K562 (cell line): ENCODE measurements around the gene TERC. TPM values are rescaled to one million over a fixed set of nuclear protein-coding genes. Genes with fewer than 3 reads are reported as not detected.

Experiments
- ARID2 ChIP-seq: fragments of 450-650 bp; IDR thresholded peaks from 2 replicates; pipeline ENCODE4 v1.6.1; 2017; ENCODE audit warnings: antibody characterized with exemption, mild to moderate bottlenecking
- ATF2 ChIP-seq: sonication (generic); formaldehyde crosslinking; IDR thresholded peaks from 2 replicates; pipeline ENCODE4 v1.8.1; 2022; ENCODE audit warnings: missing genetic modification reagents
- CBFA2T3 ChIP-seq: fragments of 450-650 bp; IDR thresholded peaks from 2 replicates; pipeline ENCODE4 v1.6.1; 2017
- EHMT2 ChIP-seq: fragments of 450-650 bp; IDR thresholded peaks from 2 replicates; pipeline ENCODE4 v1.6.1; 2018; ENCODE audit warnings: antibody characterized with exemption
- NCOA4 ChIP-seq: fragments of 450-650 bp; IDR thresholded peaks from 2 replicates; pipeline ENCODE4 v1.6.1; 2018; ENCODE audit warnings: mild to moderate bottlenecking; ENCODE audit not compliant: partially characterized antibody
- NR1H2 ChIP-seq: sonication (generic); formaldehyde crosslinking; IDR thresholded peaks from 2 replicates; pipeline ENCODE4 v1.4.0; 2020; ENCODE audit warnings: mild to moderate bottlenecking, missing genetic modification reagents
- POLR2AphosphoS5 ChIP-seq: IDR thresholded peaks from 2 replicates; pipeline ENCODE4 v1.6.1; 2011; ENCODE audit warnings: mild to moderate bottlenecking, low read depth, low read length, moderate library complexity; ENCODE audit not compliant: control insufficient read depth, insufficient read depth
- PURB ChIP-seq: sonication (generic); formaldehyde crosslinking; IDR thresholded peaks from 2 replicates; pipeline ENCODE4 v1.9.0; 2021; ENCODE audit warnings: low read depth, mild to moderate bottlenecking, missing genetic modification reagents
- SAFB2 ChIP-seq: fragments of 200-400 bp; formaldehyde crosslinking; IDR thresholded peaks from 2 replicates; pipeline ENCODE4 v1.6.1; 2018; ENCODE audit warnings: borderline replicate concordance, low read length, low read depth, moderate library complexity; ENCODE audit not compliant: severe bottlenecking
- SNIP1 ChIP-seq: fragments of 450-650 bp; IDR thresholded peaks from 2 replicates; pipeline ENCODE4 v1.7.1; 2017; ENCODE audit warnings: low read depth, mild to moderate bottlenecking
- SP2 ChIP-seq: IDR thresholded peaks from 2 replicates; pipeline ENCODE4 v1.6.1; 2011; ENCODE audit warnings: mild to moderate bottlenecking, low read depth, low read length, moderate library complexity; ENCODE audit not compliant: poor library complexity, severe bottlenecking; ENCODE audit errors: extremely low read depth
- ZEB2 ChIP-seq: fragments of 450-650 bp; IDR thresholded peaks from 2 replicates; pipeline ENCODE4 v1.6.1; 2016
- ZNF239 ChIP-seq: fragments of 250-450 bp; sonication (Bioruptor Pico); IDR thresholded peaks from 2 replicates; pipeline ENCODE4 v1.4.0; 2020; ENCODE audit warnings: mild to moderate bottlenecking
- ZNF24 ChIP-seq: fragments of 450-650 bp; IDR thresholded peaks from 2 replicates; pipeline ENCODE4 v1.6.1; 2016
- ZNF655 ChIP-seq: fragments of 250-450 bp; sonication (Bioruptor Pico); IDR thresholded peaks from 2 replicates; pipeline ENCODE4 v1.5.0; 2021
- polyA plus RNA-seq, 8 experiments: library from polyadenylated mRNA; depleted of rRNA in 4 of 8; stranded (reverse) in 5 of 8; unstranded in 3 of 8; fragments of >200 nt; fragmentation: Nextera tagmentation in 2 of 8; fragmentation: Illumina TruSeq in 1 of 8; extraction: Ambion mirVana in 2 of 8; extraction: Trizol in 1 of 8; gene quantifications; 2 replicates each; pipeline versions ENCODE4 v1.2.1 to v1.2.3, GENCODE V29; 2011 to 2014; ENCODE audit warnings: inconsistent platforms in 1 of 8, missing spikeins in 1 of 8
- total RNA-seq, 7 experiments: library from RNA; depleted of rRNA in 6 of 7; stranded (reverse); fragments of >200 nt in 6 of 7; fragmentation: Illumina TruSeq in 2 of 7; extraction: Trizol in 2 of 7; gene quantifications; 2 replicates each; pipeline versions ENCODE4 v1.2.1 to v1.2.3, GENCODE V29; 2011 to 2021; ENCODE audit warnings: low replicate concordance in 1 of 7
- TF ChIP-seq, protein P1 (sequence below): fragments of 450-650 bp; IDR thresholded peaks from 2 replicates; pipeline ENCODE4 v1.6.1; 2017; ENCODE audit warnings: antibody characterized with exemption, mild to moderate bottlenecking
- TF ChIP-seq, protein P2 (sequence below): fragments of 450-650 bp; conservative IDR thresholded peaks from 2 replicates; pipeline ENCODE4 v1.6.1; 2016; ENCODE audit warnings: missing genetic modification characterization, low read depth, mild to moderate bottlenecking, missing compliant biosample characterization, moderate library complexity
- TF ChIP-seq, protein P3 (sequence below): fragments of 200-800 bp; sonication (Bioruptor generic); IDR thresholded peaks from 2 replicates; pipeline ENCODE4 v1.6.1; 2017; ENCODE audit warnings: missing genetic modification characterization, missing compliant biosample characterization

TERC gene
- total and polyA plus RNA-seq, 9 of the 15 experiments (the other 6 are each of a cell fraction or from before 2014, with no cell fraction given), result 0.77 to 234 (median 27.9) TPM; not detected in 3

DNA sequence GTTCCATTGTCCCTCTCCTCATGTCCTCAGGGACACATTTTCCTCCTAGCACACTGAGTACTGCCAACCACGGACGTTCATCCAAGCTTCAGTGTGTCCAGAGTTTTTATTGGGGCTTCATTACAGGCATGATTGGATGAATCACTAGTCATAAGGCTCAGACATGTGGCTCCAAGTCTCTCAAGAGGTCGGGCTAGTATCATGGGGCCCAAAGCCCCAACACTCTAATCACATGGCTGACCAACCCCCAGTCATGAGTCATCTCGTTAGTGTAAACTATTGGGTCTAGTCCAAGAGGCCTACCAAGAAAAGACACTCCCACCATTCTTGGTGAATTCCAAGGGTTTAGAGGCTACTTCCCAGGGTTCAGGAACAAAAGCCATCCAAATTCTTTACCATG lies 4.4 kb downstream of the TERC start (continued):
- TF ChIP-seq, protein P1, sequence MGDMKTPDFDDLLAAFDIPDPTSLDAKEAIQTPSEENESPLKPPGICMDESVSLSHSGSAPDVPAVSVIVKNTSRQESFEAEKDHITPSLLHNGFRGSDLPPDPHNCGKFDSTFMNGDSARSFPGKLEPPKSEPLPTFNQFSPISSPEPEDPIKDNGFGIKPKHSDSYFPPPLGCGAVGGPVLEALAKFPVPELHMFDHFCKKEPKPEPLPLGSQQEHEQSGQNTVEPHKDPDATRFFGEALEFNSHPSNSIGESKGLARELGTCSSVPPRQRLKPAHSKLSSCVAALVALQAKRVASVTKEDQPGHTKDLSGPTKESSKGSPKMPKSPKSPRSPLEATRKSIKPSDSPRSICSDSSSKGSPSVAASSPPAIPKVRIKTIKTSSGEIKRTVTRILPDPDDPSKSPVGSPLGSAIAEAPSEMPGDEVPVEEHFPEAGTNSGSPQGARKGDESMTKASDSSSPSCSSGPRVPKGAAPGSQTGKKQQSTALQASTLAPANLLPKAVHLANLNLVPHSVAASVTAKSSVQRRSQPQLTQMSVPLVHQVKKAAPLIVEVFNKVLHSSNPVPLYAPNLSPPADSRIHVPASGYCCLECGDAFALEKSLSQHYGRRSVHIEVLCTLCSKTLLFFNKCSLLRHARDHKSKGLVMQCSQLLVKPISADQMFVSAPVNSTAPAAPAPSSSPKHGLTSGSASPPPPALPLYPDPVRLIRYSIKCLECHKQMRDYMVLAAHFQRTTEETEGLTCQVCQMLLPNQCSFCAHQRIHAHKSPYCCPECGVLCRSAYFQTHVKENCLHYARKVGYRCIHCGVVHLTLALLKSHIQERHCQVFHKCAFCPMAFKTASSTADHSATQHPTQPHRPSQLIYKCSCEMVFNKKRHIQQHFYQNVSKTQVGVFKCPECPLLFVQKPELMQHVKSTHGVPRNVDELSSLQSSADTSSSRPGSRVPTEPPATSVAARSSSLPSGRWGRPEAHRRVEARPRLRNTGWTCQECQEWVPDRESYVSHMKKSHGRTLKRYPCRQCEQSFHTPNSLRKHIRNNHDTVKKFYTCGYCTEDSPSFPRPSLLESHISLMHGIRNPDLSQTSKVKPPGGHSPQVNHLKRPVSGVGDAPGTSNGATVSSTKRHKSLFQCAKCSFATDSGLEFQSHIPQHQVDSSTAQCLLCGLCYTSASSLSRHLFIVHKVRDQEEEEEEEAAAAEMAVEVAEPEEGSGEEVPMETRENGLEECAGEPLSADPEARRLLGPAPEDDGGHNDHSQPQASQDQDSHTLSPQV, result peak; percentile 72; the same call in 1 of the 2 replicates
- TF ChIP-seq SP2 (no peak), SAFB2 (no peak), ZNF655 (CRISPR knock-in tag) (no peak), POLR2AphosphoS5 (no peak), NR1H2 (CRISPR knock-in tag) (no peak), NCOA4 (no peak), PURB (CRISPR knock-in tag) (no peak), ATF2 (no peak), ARID2 (no peak), ZNF24 (no peak), ZNF239 (CRISPR knock-in tag) (no peak), EHMT2 (peak; percentile 96), CBFA2T3 (0 out of 2 replicates have a peak, but pooled peaks have one; percentile 27), ZEB2 (no peak), SNIP1 (no peak)
- TF ChIP-seq, protein P2, sequence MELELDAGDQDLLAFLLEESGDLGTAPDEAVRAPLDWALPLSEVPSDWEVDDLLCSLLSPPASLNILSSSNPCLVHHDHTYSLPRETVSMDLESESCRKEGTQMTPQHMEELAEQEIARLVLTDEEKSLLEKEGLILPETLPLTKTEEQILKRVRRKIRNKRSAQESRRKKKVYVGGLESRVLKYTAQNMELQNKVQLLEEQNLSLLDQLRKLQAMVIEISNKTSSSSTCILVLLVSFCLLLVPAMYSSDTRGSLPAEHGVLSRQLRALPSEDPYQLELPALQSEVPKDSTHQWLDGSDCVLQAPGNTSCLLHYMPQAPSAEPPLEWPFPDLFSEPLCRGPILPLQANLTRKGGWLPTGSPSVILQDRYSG (tag), result no peak
- TF ChIP-seq, protein P3, sequence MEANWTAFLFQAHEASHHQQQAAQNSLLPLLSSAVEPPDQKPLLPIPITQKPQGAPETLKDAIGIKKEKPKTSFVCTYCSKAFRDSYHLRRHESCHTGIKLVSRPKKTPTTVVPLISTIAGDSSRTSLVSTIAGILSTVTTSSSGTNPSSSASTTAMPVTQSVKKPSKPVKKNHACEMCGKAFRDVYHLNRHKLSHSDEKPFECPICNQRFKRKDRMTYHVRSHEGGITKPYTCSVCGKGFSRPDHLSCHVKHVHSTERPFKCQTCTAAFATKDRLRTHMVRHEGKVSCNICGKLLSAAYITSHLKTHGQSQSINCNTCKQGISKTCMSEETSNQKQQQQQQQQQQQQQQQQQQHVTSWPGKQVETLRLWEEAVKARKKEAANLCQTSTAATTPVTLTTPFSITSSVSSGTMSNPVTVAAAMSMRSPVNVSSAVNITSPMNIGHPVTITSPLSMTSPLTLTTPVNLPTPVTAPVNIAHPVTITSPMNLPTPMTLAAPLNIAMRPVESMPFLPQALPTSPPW (CRISPR knock-in tag), result peak; percentile 32; the same call in 1 of the 2 replicates
